Measurements from ENCODE around the gene KMT2D. TPM values are rescaled to one million over a fixed set of nuclear protein-coding genes. Genes with fewer than 3 reads are reported as not detected.
A peak's percentile ranks its signal among the peaks of the same experiment; 100 is the strongest.

The KMT2D gene
- total and polyA plus RNA-seq, 11 donors, result 32.5 to 82.7 (median 49.7) TPM

DNA sequence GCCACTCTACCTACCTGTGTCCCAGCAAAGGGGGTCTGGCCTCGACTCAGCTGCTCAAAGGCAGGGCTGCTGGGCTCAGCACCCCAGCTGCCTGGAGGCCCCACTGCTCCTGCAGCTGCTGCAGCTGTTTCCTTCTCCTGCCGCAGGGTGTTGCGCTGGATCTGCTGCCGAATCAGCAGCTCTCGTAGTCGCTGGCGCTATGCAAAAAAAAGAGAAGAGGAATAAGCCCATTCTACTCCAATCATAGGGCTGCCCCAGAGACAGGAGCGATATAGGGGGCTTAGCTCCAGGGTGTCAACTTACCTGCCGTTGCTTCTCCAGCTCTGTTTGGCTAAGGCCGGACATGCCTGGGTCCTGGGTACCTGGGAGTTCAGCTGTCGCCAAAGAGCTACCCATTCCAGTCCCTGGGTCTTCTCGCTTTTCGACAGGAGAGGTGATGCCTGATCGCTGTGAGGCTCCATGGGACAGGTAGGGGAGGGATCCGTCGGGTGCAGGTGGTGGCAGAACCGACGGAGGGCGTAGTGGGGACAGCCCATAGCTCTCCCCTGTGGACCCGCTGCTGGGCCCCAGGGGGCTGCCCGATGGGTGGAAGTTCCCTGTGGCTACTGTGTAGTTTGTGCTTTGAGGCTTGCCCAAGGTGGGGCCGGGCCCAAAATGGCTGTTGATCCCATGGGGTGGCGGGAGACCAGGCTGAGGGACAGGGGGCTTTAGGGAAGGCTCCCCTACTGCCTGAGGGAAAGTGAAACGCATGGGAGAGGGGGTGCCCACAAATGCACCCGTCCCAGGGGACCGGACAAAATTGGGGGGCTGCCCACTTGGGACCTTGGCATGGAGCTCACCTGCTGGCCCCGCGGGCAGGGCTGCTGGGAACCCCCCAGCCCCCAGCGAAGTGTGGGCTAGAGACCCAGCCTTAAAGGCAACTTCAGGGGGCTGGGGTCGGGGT is 20.9 kb downstream of the KMT2D start:
- Histone ChIP-seq H3K4me1 (peaks cover 0 to 4% (median 0%) of the 10 kb centered on the region in 12 donors), H3K9me3 (no peaks in the 10 kb centered on the region), H3K36me3 (peaks cover 0 to 99% (median 95%) of the 10 kb centered on the region in 9 donors), H3K27me3 (no peaks in the 10 kb centered on the region), H3K4me3 (no peak overlapping the region), H3K27ac (no peak overlapping the region)
- DNase-seq (peak in 3 of 5 donors; percentile 14 to 24 (median 17)), ATAC-seq (no peak)
- 91 to 96% (median 94%) methylated on average over 29 to 30 of the region's 30 CpGs for WGBS, 4 donors
- TF ChIP-seq, protein P1, sequence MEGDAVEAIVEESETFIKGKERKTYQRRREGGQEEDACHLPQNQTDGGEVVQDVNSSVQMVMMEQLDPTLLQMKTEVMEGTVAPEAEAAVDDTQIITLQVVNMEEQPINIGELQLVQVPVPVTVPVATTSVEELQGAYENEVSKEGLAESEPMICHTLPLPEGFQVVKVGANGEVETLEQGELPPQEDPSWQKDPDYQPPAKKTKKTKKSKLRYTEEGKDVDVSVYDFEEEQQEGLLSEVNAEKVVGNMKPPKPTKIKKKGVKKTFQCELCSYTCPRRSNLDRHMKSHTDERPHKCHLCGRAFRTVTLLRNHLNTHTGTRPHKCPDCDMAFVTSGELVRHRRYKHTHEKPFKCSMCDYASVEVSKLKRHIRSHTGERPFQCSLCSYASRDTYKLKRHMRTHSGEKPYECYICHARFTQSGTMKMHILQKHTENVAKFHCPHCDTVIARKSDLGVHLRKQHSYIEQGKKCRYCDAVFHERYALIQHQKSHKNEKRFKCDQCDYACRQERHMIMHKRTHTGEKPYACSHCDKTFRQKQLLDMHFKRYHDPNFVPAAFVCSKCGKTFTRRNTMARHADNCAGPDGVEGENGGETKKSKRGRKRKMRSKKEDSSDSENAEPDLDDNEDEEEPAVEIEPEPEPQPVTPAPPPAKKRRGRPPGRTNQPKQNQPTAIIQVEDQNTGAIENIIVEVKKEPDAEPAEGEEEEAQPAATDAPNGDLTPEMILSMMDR (IDR thresholded peaks at IDR 0.05), result no peak
- no peak for TF ChIP-seq POLR2A (IDR thresholded peaks at IDR 0.05)
- intact Hi-C loops (cut with DNase I), result no loop called here

DNA sequence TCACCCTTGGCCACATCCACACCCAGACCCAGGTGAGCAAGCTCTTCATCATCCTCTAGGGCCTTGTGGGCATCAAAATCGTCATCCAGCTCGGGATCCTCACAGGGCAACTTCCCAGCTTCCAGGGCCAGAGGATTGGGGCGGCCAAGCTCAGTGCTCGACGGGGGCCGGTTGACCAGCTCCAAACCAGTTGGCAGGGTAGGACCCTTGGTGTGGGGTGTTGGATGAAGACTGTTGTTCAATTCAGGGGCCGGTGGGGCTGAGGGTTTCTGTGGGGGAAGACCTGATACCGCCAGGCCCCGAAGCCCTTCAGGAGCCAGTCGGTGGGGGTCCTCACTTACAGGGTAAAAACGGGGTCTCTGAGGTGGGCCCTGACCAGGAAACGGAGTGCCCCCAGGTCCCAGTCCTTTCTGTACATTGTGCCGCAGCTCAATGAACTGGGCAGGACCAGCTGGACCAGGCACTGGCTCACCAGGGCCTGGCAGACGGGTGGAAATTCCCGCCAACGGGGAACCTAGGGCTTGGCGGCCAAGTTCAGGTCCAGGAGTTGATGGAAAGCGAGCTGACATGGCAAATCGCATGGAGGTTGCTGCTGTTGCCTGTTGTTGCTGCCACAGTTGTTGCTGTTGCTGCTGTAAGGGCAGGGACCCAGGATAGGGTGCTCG is 22.2 kb downstream of the KMT2D start:
- ATAC-seq, result no peak
- TF ChIP-seq, protein P1 (IDR thresholded peaks at IDR 0.05), result no peak
- TF ChIP-seq POLR2A (IDR thresholded peaks at IDR 0.05), result no peak
- Histone ChIP-seq H3K27ac (no peak overlapping the region), H3K4me3 (no peak overlapping the region), H3K27me3 (no peaks in the 10 kb centered on the region), H3K4me1 (peaks cover 0 to 4% (median 0%) of the 10 kb centered on the region in 12 donors), H3K9me3 (no peaks in the 10 kb centered on the region), H3K36me3 (peaks cover 0 to 99% (median 95%) of the 10 kb centered on the region in 9 donors)
- intact Hi-C loops (cut with DNase I), result no loop called here
- peak in 2 of 5 donors; percentile 22 to 33 for DNase-seq
- 88 to 94% (median 92%) methylated on average over 17 to 20 of the region's 20 CpGs for WGBS, 4 donors

DNA sequence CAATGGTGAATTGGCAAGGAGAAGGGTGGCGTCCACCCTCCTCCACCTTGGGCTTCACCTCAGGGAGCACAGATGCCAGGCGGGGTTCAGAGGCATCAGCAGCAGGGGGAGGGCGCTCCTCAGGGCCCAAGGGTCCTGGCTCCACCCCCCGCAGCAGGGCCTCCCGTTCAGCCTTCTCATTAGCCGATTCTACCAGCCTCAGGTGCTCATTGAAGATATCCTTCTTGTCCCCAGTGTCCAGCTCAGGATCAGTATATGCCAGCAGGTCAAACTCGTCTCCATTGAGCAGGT is 22.7 kb downstream of the KMT2D start:
- H3K27ac ChIP-seq, result no peak overlapping the region
- intact Hi-C loops (cut with DNase I), result no loop called here
- no peaks in the 10 kb centered on the region for H3K27me3 ChIP-seq
- no peak overlapping the region for H3K4me3 ChIP-seq
- 86 to 95% (median 89%) methylated on average over 4 to 7 of the region's 7 CpGs for WGBS, 4 donors
- H3K36me3 ChIP-seq, result peaks cover 0 to 99% (median 95%) of the 10 kb centered on the region in 9 donors
- ATAC-seq (no peak), DNase-seq (peak in 1 of 5 donors; percentile 18)
- H3K4me1 ChIP-seq, result peaks cover 0 to 7% (median 0%) of the 10 kb centered on the region in 12 donors
- no peak for TF ChIP-seq POLR2A (IDR thresholded peaks at IDR 0.05)
- TF ChIP-seq, protein P1 (IDR thresholded peaks at IDR 0.05), result no peak
- H3K9me3 ChIP-seq, result no peaks in the 10 kb centered on the region
